CD14-positive monocyte (primary cell): Measurements from ENCODE around the gene UTP3. TPM values are rescaled to one million over a fixed set of nuclear protein-coding genes. Genes with fewer than 3 reads are reported as not detected.

Experiments
- DNase-seq, 3 donors: peaks; one replicate each; pipeline ENCODE4 v3.0.0-alpha.2; 2011 to 2022
- H2AFZ ChIP-seq: 2 replicates; pipeline ENCODE4 v1.6.0; 2012; ENCODE audit warnings: mild to moderate bottlenecking, low read depth, low read length, inconsistent platforms; ENCODE audit not compliant: insufficient read depth, poor library complexity, severe bottlenecking
- H3K27ac ChIP-seq, 2 donors: 1 replicate in 1 of 2; 2 replicates in 1 of 2; pipeline ENCODE4 v1.5.1; 2012 to 2013; ENCODE audit warnings: low read length in 2 of 2, control low read depth in 1 of 2, inconsistent platforms in 1 of 2, low read depth in 1 of 2, mild to moderate bottlenecking in 1 of 2
- H3K27me3 ChIP-seq, 2 donors: one replicate each; pipeline versions ENCODE4 v1.6.0 to v1.6.1; 2011 to 2013; ENCODE audit warnings: low read length in 2 of 2; ENCODE audit not compliant: control insufficient read depth in 2 of 2, insufficient read depth in 2 of 2
- H3K36me3 ChIP-seq, 2 donors: replicated peaks in 1 of 2; 1 replicate in 1 of 2; 2 replicates in 1 of 2; pipeline versions ENCODE4 v1.5.1 to v1.6.1; 2012 to 2013; ENCODE audit warnings: low read length in 2 of 2, control low read depth in 1 of 2, inconsistent platforms in 1 of 2, mild to moderate bottlenecking in 1 of 2; ENCODE audit not compliant: insufficient read depth in 2 of 2, control insufficient read depth in 1 of 2
- H3K4me1 ChIP-seq, 2 donors: 1 replicate in 1 of 2; 2 replicates in 1 of 2; pipeline versions ENCODE4 v1.5.1 to v1.6.1; 2012 to 2013; ENCODE audit warnings: low read length in 2 of 2, control low read depth in 1 of 2, inconsistent platforms in 1 of 2, mild to moderate bottlenecking in 1 of 2, moderate library complexity in 1 of 2; ENCODE audit not compliant: insufficient read depth in 2 of 2, control insufficient read depth in 1 of 2
- H3K4me2 ChIP-seq: replicated peaks from 2 replicates; pipeline ENCODE3; 2012; ENCODE audit warnings: low read length, moderate library complexity, mild to moderate bottlenecking; ENCODE audit not compliant: poor library complexity, severe bottlenecking; ENCODE audit errors: extremely low read depth
- H3K4me3 ChIP-seq, 3 experiments: fragments of 200-600 bp in 1 of 3; sonication (generic) in 1 of 3; replicated peaks in 1 of 3; 1 replicate in 2 of 3; 2 replicates in 1 of 3; pipeline ENCODE4 v1.5.1; 2011 to 2013; ENCODE audit warnings: low read length in 3 of 3, mild to moderate bottlenecking in 3 of 3, control low read depth in 2 of 3, low read depth in 2 of 3, inconsistent platforms in 1 of 3, moderate library complexity in 1 of 3
- H3K79me2 ChIP-seq: 2 replicates; pipeline ENCODE4 v1.6.0; 2012; ENCODE audit warnings: mild to moderate bottlenecking, control low read depth, inconsistent platforms, low read length, moderate library complexity; ENCODE audit not compliant: insufficient read depth
- H3K9ac ChIP-seq: 2 replicates; pipeline ENCODE4 v1.6.0; 2017; ENCODE audit warnings: low read length, mild to moderate bottlenecking; ENCODE audit not compliant: insufficient read depth, poor library complexity, severe bottlenecking
- H3K9me3 ChIP-seq, 2 donors: replicated peaks in 1 of 2; 1 replicate in 1 of 2; 2 replicates in 1 of 2; pipeline versions ENCODE4 v1.5.1 to v1.6.1; 2012 to 2013; ENCODE audit warnings: low read length in 2 of 2, control low read depth in 1 of 2; ENCODE audit not compliant: control insufficient read depth in 1 of 2, insufficient read depth in 1 of 2
- H4K20me1 ChIP-seq: 2 replicates; pipeline ENCODE4 v1.6.0; 2012; ENCODE audit warnings: mild to moderate bottlenecking, low read length, control low read depth, moderate library complexity; ENCODE audit not compliant: insufficient read depth
- H3K27ac Mint-ChIP-seq, 7 donors: one replicate each; pipeline ENCODE4 v1.8.0; 2020; ENCODE audit warnings: mild to moderate bottlenecking in 7 of 7, mixed read lengths in 7 of 7, moderate library complexity in 6 of 7, inconsistent platforms in 2 of 7
- H3K27me3 Mint-ChIP-seq, 3 donors: one replicate each; pipeline ENCODE4 v1.8.0; 2021 to 2022; ENCODE audit warnings: low read depth in 3 of 3, mild to moderate bottlenecking in 3 of 3, mixed read lengths in 3 of 3, moderate library complexity in 3 of 3, inconsistent platforms in 1 of 3
- H3K36me3 Mint-ChIP-seq, 2 donors: one replicate each; pipeline ENCODE4 v1.8.0; 2020; ENCODE audit warnings: mixed read lengths in 2 of 2, inconsistent platforms in 1 of 2, mild to moderate bottlenecking in 1 of 2
- H3K4me1 Mint-ChIP-seq: one replicate; pipeline ENCODE4 v1.8.0; 2020; ENCODE audit warnings: mild to moderate bottlenecking, mixed read lengths
- H3K4me3 Mint-ChIP-seq, 2 donors: one replicate each; pipeline ENCODE4 v1.8.0; 2020; ENCODE audit warnings: mild to moderate bottlenecking in 2 of 2, mixed read lengths in 2 of 2, moderate library complexity in 1 of 2
- H3K9me3 Mint-ChIP-seq, 7 donors: one replicate each; pipeline ENCODE4 v1.8.0; 2020 to 2022; ENCODE audit warnings: mixed read lengths in 7 of 7, mild to moderate bottlenecking in 6 of 7, moderate library complexity in 6 of 7, inconsistent platforms in 2 of 7
- CTCF ChIP-seq: fragments of 200-600 bp; IDR thresholded peaks from one replicate; pipeline ENCODE4 v1.8.0; 2022; ENCODE audit warnings: antibody characterized with exemption, mild to moderate bottlenecking
- WGBS: methylation state at CpG from one replicate; pipeline ENCODE4 v1.1.5; 2013; ENCODE audit warnings: missing lambda C conversion rate; ENCODE audit not compliant: insufficient coverage; 5-methylcytosine and 5-hydroxymethylcytosine counted together
- intact Hi-C, 2 donors: fragments of 100-400 bp; cut with micrococcal nuclease; formaldehyde crosslinking; loops; one replicate each; pipeline versions ENCODE4 v1.15.0 to v1.15.1; 2023
- polyA plus RNA-seq, 3 donors: library from polyadenylated mRNA; depleted of rRNA in 1 of 3; unstranded in 2 of 3; stranded (reverse) in 1 of 3; fragments of 300-500 nt in 2 of 3; fragments of >200 nt in 1 of 3; fragmentation: Illumina TruSeq in 2 of 3; gene quantifications; 1 replicate in 2 of 3; 2 replicates in 1 of 3; pipeline ENCODE4 v1.2.3, GENCODE V29; 2012 to 2021

The UTP3 gene
- polyA plus RNA-seq, 3 donors = 3.0 to 10.8 (median 5.0) TPM

GRCh38 chr4:70721747-70722146 lies 33.4 kb downstream of the UTP3 start, which contains the start of gene RUFY3:
RUFY3 (plus strand) TSS chr4:70721964; CDS start chr4:70722574, 610 bp downstream.
- intact Hi-C loops = no loop called here
- peaks cover 0 to 2% (median 0%) of the 10 kb centered on the region in 7 donors for H3K9me3 Mint-ChIP-seq
- no peaks in the 10 kb centered on the region for H3K27me3 Mint-ChIP-seq
- peak within 1 kb of the TSS in 2 of 7 donors; percentile 18 to 24 for H3K27ac Mint-ChIP-seq
- H3K4me3 Mint-ChIP-seq = no peak within 1 kb of the TSS
- WGBS = 76% methylated on average over 3 of the region's 3 CpGs
- Histone ChIP-seq H3K27ac (no peak within 1 kb of the TSS), H3K27me3 (no peaks in the 10 kb centered on the region), H3K4me3 (no peak within 1 kb of the TSS), H3K4me1 (peaks cover 6 to 12% of the 10 kb centered on the region in 2 donors), H4K20me1 (no peaks in the 10 kb centered on the region), H3K9me3 (no peaks in the 10 kb centered on the region), H3K4me2 (no peak within 1 kb of the TSS), H3K36me3 (no peaks in the 10 kb centered on the region), H3K79me2 (peaks cover 44% of the 10 kb centered on the region), H2AFZ (no peak within 1 kb of the TSS), H3K9ac (no peak within 1 kb of the TSS)
- TF ChIP-seq CTCF = no peak
- H3K4me1 Mint-ChIP-seq = peaks cover 30% of the 10 kb centered on the region
- DNase-seq = no peak
- peaks cover 0 to 6% of the 10 kb centered on the region in 2 donors for H3K36me3 Mint-ChIP-seq

GRCh38 chr4:70722199-70722791 lies 34.0 kb downstream of the UTP3 start:
- Histone ChIP-seq H2AFZ (no peak overlapping the region), H3K79me2 (peaks cover 38% of the 10 kb centered on the region), H3K27me3 (no peaks in the 10 kb centered on the region), H3K4me3 (no peak overlapping the region), H3K9me3 (no peaks in the 10 kb centered on the region), H3K4me1 (peaks cover 6 to 11% of the 10 kb centered on the region in 2 donors), H3K36me3 (no peaks in the 10 kb centered on the region), H3K4me2 (no peak overlapping the region), H3K27ac (no peak overlapping the region), H4K20me1 (no peaks in the 10 kb centered on the region), H3K9ac (no peak overlapping the region)
- Mint-ChIP-seq H3K36me3 (peaks cover 0 to 6% of the 10 kb centered on the region in 2 donors), H3K9me3 (peaks cover 0 to 2% (median 0%) of the 10 kb centered on the region in 7 donors), H3K27me3 (peaks cover 0 to under 1% (median 0%) of the 10 kb centered on the region in 3 donors), H3K4me1 (peaks cover 25% of the 10 kb centered on the region), H3K27ac (peak overlapping the region in 1 of 7 donors; percentile 18), H3K4me3 (no peak overlapping the region)
- intact Hi-C loops = no loop called here
- DNase-seq = peak in 1 of 3 donors; percentile 15
- TF ChIP-seq CTCF = no peak
- WGBS = no CpG with 5 or more reads among the region's 7 CpGs
